ENCODE data around the gene FNDC3B.

Gene FNDC3B

DNA sequence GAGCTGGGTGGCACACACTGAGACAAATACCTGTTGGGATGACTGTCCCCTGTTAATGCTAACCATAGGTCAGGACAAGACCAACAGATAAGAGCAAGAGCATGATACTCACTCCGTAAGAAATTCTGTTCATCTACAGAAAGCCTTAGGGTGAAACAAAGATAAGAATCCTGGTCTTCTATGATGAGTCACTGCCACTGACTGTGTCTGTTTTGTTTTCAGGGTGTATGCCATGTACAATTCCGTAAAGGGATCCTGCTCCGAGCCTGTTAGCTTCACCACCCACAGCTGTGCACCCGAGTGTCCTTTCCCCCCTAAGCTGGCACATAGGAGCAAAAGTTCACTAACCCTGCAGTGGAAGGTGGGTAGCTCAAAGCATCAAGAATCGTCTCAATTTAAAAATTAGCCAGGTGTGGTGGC, 267.8 kb downstream of the FNDC3B start:
- Histone ChIP-seq H2AFZ (ENCODE audit: low read length) (no peak overlapping the region), H3F3A (ENCODE audit: insufficient read depth, low read length) (no peaks in the 10 kb centered on the region), H3K4me2 (ENCODE audit: low read length) (no peak overlapping the region)

DNA sequence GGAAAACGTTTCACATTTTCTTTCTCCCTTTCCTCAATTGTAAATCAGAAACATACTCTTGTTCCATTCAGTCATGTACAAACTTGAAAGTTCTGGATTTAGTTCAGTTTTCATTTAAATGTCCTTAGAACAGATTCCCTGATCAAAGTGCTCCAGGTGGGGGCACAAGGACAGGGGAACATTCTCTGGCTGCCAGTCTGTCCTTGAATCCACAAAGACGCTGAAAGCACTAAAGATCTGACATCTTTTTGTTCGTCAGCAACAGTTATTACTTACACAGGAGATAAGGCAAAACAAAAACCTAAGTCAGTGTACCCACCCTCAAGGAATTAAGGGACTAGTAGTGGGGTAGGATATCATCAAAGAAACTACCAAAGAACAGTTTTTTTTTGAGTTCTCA, 269.7 kb downstream of the FNDC3B start:
- no peaks in the 10 kb centered on the region for H3K79me2 ChIP-seq (ENCODE audit: insufficient read depth, low read length)
- no peak overlapping the region for H2AFZ ChIP-seq (ENCODE audit: low read length)
- H3K27ac ChIP-seq (ENCODE audit: low read depth, low read length, poor library complexity, severe bottlenecking) = no peak overlapping the region
- no peak overlapping the region for H3K9ac ChIP-seq (ENCODE audit: low read length)
- H3K27me3 ChIP-seq (ENCODE audit: insufficient read depth, low read length) = no peaks in the 10 kb centered on the region
- no peaks in the 10 kb centered on the region for H3K4me1 ChIP-seq (ENCODE audit: insufficient read depth, low read length, severe bottlenecking)
- H4K20me1 ChIP-seq (ENCODE audit: insufficient read depth, low read length) = no peaks in the 10 kb centered on the region
- no peaks in the 10 kb centered on the region for H3K36me3 ChIP-seq (ENCODE audit: insufficient read depth, low read length)
- no peak overlapping the region for H3K4me3 ChIP-seq (ENCODE audit: low read depth, low read length, poor library complexity, severe bottlenecking)
- no peaks in the 10 kb centered on the region for H3K9me2 ChIP-seq (ENCODE audit: low read depth, low read length)
- H3K4me2 ChIP-seq (ENCODE audit: low read length) = no peak overlapping the region
- TF ChIP-seq EZH2 (IDR thresholded peaks at IDR 0.05; ENCODE audit: borderline replicate concordance, low read length) = no peak
- TF ChIP-seq, protein P1, sequence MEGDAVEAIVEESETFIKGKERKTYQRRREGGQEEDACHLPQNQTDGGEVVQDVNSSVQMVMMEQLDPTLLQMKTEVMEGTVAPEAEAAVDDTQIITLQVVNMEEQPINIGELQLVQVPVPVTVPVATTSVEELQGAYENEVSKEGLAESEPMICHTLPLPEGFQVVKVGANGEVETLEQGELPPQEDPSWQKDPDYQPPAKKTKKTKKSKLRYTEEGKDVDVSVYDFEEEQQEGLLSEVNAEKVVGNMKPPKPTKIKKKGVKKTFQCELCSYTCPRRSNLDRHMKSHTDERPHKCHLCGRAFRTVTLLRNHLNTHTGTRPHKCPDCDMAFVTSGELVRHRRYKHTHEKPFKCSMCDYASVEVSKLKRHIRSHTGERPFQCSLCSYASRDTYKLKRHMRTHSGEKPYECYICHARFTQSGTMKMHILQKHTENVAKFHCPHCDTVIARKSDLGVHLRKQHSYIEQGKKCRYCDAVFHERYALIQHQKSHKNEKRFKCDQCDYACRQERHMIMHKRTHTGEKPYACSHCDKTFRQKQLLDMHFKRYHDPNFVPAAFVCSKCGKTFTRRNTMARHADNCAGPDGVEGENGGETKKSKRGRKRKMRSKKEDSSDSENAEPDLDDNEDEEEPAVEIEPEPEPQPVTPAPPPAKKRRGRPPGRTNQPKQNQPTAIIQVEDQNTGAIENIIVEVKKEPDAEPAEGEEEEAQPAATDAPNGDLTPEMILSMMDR (IDR thresholded peaks at IDR 0.05; ENCODE audit: low read length) = no peak
- no peaks in the 10 kb centered on the region for H3K9me3 ChIP-seq (ENCODE audit: low read length)
- no peaks in the 10 kb centered on the region for H3F3A ChIP-seq (ENCODE audit: insufficient read depth, low read length)

More for the DNA sequence above, 267.8 kb downstream of the FNDC3B start:
- Histone ChIP-seq H3K4me1 (ENCODE audit: insufficient read depth, low read length, severe bottlenecking) (no peaks in the 10 kb centered on the region), H3K27ac (ENCODE audit: low read depth, low read length, poor library complexity, severe bottlenecking) (no peak overlapping the region), H3K4me3 (ENCODE audit: low read depth, low read length, poor library complexity, severe bottlenecking) (no peak overlapping the region), H3K9ac (ENCODE audit: low read length) (no peak overlapping the region), H3K9me3 (ENCODE audit: low read length) (no peaks in the 10 kb centered on the region), H3K36me3 (ENCODE audit: insufficient read depth, low read length) (no peaks in the 10 kb centered on the region), H3K9me2 (ENCODE audit: low read depth, low read length) (no peaks in the 10 kb centered on the region), H4K20me1 (ENCODE audit: insufficient read depth, low read length) (no peaks in the 10 kb centered on the region), H3K27me3 (ENCODE audit: insufficient read depth, low read length) (no peaks in the 10 kb centered on the region), H3K79me2 (ENCODE audit: insufficient read depth, low read length) (no peaks in the 10 kb centered on the region)
- TF ChIP-seq, protein P1 (IDR thresholded peaks at IDR 0.05; ENCODE audit: low read length) = no peak

DNA sequence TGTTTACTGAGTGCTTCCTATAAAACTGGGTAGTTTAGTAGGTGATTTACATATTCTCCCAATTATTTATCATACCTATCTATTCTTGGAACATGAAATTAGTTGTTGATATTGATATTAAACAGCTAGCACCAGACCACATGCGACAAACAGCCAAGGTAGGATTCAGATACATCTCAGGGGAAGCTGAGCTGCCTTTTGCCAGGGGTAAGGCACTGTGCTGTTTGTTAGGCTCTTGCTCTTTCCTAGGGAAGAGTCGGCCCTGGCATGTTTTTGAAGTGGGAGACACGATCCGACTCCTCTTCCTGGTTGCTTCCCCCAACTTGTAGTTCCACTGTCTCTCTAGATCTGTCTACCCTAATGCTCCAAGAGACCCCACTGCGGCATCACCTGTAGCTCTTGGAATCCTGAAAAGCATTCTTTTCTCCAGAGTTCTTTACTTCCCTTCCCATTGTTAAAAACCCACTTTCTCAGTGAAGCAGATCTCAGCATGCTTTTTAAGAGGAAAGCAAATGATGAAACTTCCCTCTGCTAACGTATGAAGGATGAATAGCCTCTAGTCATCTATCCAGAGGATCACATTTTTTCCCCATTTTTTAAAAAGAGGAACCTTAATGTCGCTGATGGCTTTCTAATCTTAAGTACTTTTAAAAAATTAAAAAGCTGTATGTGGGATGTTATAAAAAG, 270.5 kb downstream of the FNDC3B start:
- no peaks in the 10 kb centered on the region for H3F3A ChIP-seq (ENCODE audit: insufficient read depth, low read length)
- H3K4me2 ChIP-seq (ENCODE audit: low read length) = no peak overlapping the region
- no peaks in the 10 kb centered on the region for H3K9me2 ChIP-seq (ENCODE audit: low read depth, low read length)
- no peak overlapping the region for H3K27ac ChIP-seq (ENCODE audit: low read depth, low read length, poor library complexity, severe bottlenecking)
- H3K9me3 ChIP-seq (ENCODE audit: low read length) = no peaks in the 10 kb centered on the region
- no peak overlapping the region for H3K9ac ChIP-seq (ENCODE audit: low read length)
- no peaks in the 10 kb centered on the region for H3K79me2 ChIP-seq (ENCODE audit: insufficient read depth, low read length)
- no peaks in the 10 kb centered on the region for H3K36me3 ChIP-seq (ENCODE audit: insufficient read depth, low read length)
- H3K4me1 ChIP-seq (ENCODE audit: insufficient read depth, low read length, severe bottlenecking) = no peaks in the 10 kb centered on the region
- no peaks in the 10 kb centered on the region for H4K20me1 ChIP-seq (ENCODE audit: insufficient read depth, low read length)
- no peak overlapping the region for H2AFZ ChIP-seq (ENCODE audit: low read length)
- TF ChIP-seq, protein P1 (IDR thresholded peaks at IDR 0.05; ENCODE audit: low read length) = no peak
- TF ChIP-seq EZH2 (IDR thresholded peaks at IDR 0.05; ENCODE audit: borderline replicate concordance, low read length) = no peak
- H3K4me3 ChIP-seq (ENCODE audit: low read depth, low read length, poor library complexity, severe bottlenecking) = no peak overlapping the region
- no peaks in the 10 kb centered on the region for H3K27me3 ChIP-seq (ENCODE audit: insufficient read depth, low read length)

Measured in OCI-LY1 (cell line).